ENCODE results near the gene FILIP1. TPM values are rescaled to one million over a fixed set of nuclear protein-coding genes. Genes with fewer than 3 reads are reported as not detected.
A peak's percentile ranks its signal among the peaks of the same experiment; 100 is the strongest.

Gene FILIP1
- total RNA-seq, 1 experiment from 2014 or later, result 0.29 TPM

DNA sequence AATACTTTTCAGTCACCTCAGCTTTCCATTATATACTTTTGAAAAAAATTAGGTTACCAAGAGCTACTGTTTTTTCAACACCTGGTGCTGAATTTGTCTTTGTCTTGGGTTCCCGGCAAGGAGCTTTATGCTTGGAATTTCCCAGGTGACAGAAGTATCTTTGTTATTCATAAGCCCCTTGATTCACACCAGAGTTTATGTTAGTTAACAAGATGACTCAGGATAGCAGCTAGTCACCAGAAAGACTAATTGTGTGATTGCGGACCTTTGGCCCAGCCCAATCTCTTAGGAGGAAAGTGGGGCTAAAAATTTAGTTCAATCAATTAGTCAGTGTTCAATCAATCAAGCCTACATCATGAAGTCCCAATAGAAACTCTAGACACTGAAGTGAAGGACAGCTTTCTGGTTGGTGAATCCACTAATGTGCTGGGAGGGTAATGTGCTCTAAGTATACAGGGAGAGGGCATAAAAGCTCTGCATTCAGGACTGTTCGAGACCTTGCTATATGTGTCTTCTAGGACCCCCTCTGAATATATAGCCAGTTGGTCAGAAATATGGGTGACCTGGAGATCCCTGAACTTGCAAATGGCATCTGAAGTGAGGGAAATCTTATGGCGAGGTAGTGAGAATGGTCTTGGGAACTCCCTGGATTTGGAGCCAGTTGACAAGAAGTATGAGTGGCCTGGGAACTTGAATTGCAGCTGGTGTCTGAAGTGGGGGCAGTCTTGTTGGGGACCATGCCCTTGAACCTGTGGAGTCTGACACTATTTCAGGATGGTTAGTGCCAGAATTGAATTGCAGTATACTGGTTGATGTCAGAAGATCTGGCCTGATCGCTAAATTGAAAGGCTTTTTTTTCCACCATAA lies 225.2 kb downstream of the FILIP1 start:
- peak; percentile 39 for DNase-seq (ENCODE audit: low spot score)

DNA sequence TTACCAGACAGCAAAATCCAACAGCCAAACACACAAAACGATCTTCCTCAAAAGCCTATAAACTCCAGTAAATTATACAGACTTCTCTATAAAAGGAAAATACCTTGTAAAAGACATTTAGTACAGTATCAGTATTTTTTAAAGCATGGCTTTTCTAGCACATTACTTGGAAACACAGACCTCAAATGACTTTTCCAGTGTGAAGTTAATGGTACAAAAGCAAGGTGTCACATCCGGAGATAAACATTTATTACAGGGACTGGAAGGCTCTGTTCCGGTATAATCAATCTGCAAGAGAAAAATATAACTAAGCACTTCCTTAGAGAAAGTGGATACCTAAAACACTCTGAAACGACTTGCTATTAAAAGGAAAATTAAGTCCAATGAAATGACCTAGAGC lies 226.1 kb downstream of the FILIP1 start:
- no peak for DNase-seq (ENCODE audit: low spot score)

DNA sequence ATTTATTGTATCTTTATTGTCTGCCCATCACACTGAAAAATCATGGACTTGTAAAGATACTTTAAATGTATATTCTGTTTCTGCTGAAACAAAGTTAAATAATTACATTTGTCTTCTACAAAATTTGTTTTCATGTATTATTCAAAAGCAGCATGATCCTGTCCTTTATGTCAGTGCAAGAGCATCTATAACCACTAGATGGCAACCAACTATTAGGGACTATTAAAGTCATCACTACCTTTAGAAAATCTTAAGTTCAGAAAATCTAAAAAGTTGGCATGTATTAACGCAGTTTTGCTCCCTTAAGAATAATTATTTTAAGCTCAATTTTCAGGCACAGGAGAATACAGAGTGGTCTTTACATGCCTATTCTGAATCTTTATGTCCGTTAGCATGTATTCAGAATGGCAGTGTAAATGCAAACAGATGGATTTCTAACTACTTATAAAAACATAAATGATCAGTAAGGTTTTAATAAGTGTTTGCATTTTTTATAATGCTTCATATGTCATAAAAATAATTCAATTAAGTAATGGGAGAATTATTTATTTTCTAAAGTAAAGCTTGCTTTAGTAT lies 226.8 kb downstream of the FILIP1 start:
- DNase-seq (ENCODE audit: low spot score), result peak; percentile 33

DNA sequence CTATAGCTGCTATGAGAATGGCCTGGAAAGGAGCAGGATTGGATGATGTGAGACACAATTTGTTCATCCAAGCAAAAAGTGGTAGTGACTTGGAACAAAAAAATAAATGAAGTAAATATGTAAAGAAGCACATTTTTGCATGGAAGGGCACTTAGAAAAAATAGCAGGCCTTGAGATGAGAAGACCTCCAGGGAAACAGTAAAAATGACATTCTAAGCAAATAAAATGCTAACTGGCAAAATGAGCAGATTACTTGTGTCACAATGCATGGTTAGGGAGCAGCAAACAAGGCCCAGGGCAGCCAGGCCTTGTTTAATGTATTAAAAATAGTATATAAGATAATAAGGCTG lies 230.2 kb downstream of the FILIP1 start:
- DNase-seq (ENCODE audit: low spot score), result no peak

DNA sequence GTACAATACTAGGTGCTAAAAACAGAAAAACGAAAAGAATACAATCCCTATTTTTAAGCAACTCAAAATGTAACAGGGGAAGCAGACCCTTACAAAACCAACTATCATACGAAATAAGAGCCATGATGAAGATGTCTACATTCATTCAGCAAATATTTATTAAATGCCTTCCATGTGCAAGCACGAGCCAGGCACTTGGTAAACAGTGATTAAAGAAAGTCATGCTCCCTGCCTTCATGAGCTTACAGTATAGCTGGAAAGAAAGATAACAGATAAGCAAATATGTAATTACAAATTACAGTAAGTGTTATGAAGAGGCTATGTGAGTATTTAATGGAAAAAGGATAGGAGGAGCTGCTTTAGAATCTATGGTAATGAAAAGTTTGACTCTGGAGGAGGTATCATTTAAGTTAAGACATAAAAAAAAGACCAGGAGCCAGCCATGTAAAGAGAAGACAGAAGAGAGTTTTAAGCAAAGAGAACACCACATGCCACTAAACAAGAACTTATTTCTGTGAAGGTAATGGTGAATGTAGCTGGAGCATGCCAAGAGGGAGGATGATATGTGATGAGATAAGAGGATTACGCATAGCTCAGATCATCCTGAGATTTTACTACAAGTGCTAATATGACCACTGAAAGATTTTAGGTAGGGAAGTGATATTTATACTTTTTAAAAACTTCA lies 230.7 kb downstream of the FILIP1 start:
- DNase-seq (ENCODE audit: low spot score), result no peak

DNA sequence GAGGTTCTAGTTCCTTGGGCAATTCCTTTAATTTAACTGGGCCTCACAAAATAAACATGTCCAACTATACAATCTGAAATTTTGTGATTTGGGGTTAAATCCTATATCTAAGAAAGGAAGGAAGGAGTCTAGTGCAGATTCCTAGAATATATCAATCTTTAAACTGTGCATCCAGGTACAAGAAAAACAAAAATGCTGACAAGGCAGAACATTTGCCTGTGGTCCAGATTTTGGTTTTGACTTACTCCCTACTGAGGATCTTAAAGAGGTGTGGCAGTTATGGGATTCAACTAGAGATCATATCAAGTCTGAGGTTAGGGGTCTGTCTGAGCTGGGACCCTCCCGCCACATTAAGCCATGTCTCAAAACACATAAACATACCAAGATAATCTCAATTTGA lies 232.3 kb downstream of the FILIP1 start:
- DNase-seq (ENCODE audit: low spot score), result no peak

DNA sequence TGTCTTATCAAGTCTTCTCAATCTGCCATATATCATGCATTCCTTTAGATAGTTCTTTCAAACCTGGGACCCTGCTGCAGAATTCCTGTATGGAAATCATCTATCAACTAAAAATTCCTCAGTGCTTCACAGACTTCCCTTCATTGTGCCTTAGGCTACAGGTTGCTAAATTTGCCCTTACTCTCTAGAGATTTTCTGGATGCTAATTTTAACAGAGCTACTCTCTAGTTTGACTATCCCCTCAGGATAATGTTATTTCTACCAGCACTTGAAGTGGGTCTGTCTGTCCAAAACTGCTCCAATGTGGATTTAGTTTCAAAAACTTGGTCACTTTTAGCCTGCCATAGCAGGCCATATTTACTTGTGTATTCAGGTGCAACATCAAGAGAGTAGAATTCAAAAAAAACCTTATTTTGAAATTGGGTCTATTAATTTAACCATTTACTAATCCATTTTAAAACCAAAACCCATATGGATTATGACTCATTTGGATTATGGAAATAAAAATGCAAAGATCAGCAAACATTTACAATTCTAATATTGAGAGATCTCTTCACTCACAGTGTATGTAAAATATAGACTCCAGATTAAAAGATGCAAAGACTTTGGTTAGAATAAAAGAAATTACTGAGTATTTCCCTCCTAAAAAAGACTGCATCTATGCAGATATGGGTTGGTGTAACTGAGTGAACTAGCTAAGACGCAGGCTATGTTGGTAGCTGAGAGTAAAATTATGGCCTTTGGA lies 236.1 kb downstream of the FILIP1 start:
- no peak for DNase-seq (ENCODE audit: low spot score)

DNA sequence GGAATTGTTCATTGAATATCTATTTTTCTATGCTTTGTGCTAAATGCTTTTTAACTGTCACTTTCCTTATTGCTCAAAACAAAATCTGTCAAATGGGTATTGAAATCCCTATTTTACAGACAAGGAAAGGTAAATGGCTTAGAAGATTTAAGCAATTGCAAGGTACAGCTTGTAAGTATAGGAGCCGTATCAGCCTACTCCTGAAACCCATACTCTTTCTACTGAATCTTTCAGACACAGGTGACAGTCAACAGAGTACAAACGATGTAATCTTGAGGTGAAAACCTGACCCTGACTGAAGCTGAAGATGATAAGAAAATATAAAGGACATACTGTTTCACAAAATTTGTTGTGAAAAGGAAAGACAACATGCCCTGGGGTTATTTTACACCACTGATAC lies 243.0 kb downstream of the FILIP1 start:
- DNase-seq (ENCODE audit: low spot score), result no peak

DNA sequence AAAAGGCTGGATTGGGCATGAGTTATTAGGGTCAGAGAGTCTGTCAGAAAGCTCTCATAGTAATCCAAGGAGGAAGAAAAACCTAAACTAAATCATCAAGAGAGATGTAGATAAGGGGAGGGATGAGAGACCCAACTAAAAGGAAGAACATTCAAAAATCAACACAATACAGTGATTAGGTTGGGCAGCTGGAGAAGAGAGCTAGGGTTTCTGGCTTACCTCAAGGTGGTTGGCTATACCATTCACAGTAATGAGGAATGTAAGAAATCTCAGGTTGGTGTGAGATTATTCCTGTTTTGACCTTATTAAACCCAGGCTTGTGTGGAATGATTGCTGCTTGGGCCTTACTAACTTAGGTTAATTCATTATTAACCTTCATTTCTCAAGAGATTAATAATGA lies 243.8 kb downstream of the FILIP1 start:
- DNase-seq (ENCODE audit: low spot score), result no peak

DNA sequence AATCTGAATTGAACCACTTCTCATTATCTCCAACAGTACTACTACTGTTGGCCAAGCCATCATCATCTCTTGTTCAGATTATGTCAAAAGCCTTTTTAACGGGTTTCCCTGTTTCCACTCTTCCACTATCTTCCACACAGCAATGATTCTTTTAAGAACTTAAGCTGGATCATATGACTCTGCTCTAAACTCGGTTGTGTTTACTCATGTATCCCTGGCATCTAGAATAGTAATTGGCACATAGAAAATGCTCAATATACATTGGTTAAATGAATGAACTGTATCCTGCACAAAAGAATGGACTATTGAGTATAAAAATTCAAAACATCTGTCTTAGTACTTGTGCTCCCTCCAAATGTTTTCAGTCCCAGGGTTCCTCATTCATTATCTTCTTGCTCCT lies 247.2 kb downstream of the FILIP1 start:
- DNase-seq (ENCODE audit: low spot score), result no peak

DNA sequence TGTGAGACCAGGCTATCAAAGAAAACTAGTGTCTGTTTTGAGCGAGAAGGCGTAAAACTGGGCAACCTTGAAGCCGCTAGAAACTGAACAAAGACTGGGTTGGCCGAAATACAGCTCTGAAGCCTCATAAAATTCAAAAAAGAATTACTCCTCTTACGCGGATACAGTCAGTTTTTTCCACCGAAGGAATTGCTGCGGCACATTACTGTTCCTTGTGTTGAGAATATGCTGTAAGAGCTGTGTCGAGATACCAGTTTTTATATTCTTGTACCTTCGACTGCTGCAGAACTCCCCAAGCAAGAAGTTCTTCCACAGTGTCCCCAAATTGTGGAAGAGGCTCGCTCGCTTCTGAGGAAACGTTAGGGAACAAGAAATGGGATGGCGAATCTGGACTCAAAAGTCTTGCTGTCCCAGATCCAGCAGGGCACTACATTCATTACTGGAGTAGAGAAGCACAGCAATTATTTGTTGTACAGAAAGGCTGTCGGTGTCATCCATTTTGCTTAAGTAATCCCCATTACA lies 249.5 kb downstream of the FILIP1 start:
- DNase-seq (ENCODE audit: low spot score), result no peak

DNA sequence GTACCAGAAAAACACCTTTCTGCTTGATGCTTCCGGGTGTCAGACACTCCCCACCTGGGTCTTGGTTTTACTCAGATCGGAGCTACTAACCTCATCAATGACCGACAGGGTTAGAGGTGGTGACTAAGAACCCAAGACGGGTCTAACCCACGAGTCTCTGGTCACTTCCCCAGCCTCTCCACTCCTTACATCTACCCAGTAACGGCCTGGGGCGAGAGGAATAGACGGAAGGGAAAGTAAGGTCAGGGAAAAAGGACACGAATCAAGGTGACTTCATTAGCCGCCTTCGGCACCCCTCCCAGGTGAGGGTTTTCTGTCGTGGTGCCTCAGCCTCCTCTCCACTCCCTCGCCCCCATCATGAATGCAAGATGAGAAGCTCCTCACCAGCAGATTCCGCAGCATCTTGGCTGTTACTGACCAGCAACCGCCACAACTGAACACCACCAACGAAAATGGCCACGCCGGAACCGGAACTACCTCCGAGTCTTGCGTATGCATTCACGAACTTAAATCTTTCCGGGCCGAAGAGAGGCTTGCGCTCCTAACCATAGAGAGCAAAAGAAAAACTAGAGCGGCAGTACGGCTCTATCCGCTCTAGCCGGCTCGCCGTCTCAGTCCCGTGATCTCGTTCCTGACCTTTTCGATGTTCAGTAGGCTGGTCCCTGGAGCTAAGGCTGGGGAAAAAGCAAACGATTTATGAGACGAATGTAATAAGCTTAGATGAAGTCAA lies 250.1 kb downstream of the FILIP1 start, which contains the start of gene COX7A2:
COX7A2 (minus strand) TSS at position 469 of the 730 bp plus-strand sequence; CDS start at position 402, 67 bp downstream.
- DNase-seq (ENCODE audit: low spot score), result peak; percentile 92

Other genes starting within 250 kb of the FILIP1 start
- gene COX7A2, start 250.0 kb downstream of the FILIP1 start, total RNA-seq (2014; rRNA removed; shearing (Covaris generic)), result 348 and 469 TPM in 2 replicates
- gene TMEM30A, start 209.0 kb downstream of the FILIP1 start, total RNA-seq (2014; rRNA removed; shearing (Covaris generic)), result 122 and 133 TPM in 2 replicates
- gene SENP6, start 108.1 kb upstream of the FILIP1 start, total RNA-seq (2014; rRNA removed; shearing (Covaris generic)), result 52.8 and 63.1 TPM in 2 replicates